DMS114 treated with DMSO at 0.1 percent for 48 hours (cell line): Measurements from ENCODE around the gene PDIA2.

Source experiments
- DNase-seq: peaks from one replicate; lab custom pipeline; 2025; ENCODE audit not compliant: unreplicated experiment; lab: John Stamatoyannopoulos, UW

Gene PDIA2

DNA sequence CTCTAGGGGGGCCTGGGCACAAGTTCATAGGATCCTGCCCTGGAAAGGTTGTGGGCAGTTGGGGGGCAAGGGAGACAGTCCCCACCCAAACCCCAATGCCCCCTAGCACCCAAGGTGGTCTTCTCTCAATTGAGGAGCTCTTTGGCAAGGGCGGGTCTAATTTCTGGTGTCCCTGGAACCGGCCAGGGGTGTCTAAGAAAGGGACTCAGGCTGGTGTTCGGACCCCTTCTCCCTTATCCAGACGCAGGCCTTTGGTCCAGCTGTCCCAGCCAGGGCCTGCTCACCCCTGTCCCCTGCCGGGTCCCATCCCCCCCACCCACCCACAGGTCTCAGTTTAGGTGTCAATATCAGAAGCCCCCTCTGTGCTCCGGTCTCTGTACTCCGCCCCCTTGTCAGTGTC is 3.4 kb upstream of the PDIA2 start:
- DNase-seq = no peak

DNA sequence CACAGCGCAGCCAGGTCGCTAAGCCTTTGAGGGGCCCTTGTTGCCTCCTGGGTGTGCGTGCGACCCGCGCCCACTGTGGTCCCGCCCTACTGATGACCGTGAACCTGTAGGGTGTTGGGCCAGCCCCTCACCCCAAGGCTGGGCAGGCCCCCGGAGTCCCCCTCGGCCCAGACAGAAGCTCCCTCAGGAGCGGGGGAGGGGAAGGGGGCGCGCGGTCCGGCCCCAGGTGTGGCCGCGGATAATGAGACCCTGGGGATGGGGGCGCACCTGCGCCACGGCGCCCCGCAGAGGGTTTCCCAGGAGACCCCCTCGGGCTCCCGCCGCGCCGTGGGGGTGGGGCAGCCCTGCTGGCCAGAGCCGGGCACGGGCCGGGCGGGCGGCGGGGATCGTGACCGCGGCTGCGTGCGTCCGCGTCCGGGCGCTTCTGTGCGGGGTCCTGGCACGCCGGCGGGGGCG is 2.9 kb upstream of the PDIA2 start:
- DNase-seq = no peak

DNA sequence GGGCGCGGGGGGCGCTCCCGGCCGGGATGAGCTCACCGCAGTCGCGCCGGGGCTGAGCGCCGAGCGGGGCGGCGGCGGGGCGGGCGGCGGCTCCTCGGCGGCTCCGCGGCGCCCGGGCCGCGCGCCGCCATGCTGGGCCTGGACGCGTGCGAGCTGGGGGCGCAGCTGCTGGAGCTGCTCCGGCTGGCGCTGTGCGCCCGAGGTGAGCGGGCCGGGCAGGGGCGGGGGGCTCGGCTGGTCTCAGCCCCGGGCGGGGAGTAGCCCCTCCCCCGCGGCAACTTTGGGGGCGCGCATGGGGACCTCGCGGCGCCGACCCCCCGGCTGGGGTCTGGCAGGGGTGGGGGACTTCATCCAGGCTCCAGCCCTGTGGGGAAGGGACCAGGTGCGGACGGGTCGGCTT is 2.4 kb upstream of the PDIA2 start, which contains the start of gene ARHGDIG:
Gene ARHGDIG (plus strand): TSS at position 40 of the 400 bp plus-strand sequence. CDS start 90 bp downstream, at position 130.
- no peak for DNase-seq

DNA sequence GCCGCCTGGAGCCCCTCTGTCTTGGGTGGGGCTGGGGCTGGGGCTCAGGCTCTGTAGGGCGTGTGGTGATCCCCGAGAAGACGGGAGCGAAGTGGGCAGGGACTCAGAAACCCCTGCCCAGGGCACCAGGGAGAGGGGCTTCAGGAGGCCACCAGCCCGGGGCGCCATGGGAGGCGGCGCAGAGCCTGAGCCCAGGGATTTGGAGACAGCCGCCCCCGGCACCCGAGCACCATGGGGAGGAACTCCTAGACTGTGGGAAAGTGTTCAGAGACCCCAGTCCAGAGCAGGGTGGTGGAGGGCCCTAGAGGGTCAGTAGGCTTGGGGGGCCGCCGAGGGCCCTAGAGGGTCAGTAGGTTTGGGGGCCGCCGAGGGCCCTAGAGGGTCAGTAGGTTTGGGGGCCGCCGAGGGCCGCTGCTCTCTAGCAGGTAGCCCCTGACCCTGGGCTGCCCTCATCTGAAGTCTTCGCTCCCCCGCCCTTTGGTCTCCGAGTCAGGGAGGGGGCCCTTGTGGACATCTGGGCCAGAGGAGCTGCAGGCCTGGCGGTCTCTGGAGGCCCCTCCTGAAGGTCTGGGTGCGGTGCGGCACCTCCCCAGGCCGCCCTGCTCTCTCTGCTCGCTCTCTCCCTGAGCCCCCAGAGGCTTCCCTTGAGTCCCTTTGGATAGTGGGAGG is 1.8 kb upstream of the PDIA2 start:
- DNase-seq = no peak

DNA sequence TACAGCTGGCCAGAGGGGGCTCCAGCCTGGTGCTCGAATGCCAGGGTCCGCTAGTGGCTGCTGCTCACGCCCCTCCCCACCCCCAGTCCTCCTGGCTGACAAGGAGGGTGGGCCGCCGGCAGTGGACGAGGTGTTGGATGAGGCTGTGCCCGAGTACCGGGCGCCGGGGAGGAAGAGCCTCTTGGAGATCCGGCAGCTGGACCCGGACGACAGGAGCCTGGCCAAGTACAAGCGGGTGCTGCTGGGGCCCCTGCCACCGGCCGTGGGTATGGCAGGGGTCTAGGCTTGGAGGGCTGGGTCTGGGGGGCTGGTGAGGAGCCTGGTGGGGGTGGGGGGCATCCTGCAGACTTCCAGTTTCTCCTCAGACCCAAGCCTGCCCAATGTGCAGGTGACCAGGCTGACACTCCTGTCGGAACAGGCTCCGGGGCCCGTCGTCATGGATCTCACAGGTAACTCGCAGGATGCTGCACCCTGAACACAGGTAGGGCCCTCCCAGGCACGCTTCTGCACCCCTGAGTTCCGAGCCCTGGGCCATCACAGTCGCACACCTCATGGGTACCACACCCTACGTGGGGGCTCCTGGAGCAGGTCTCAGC is 1.2 kb upstream of the PDIA2 start:
- no peak for DNase-seq

DNA sequence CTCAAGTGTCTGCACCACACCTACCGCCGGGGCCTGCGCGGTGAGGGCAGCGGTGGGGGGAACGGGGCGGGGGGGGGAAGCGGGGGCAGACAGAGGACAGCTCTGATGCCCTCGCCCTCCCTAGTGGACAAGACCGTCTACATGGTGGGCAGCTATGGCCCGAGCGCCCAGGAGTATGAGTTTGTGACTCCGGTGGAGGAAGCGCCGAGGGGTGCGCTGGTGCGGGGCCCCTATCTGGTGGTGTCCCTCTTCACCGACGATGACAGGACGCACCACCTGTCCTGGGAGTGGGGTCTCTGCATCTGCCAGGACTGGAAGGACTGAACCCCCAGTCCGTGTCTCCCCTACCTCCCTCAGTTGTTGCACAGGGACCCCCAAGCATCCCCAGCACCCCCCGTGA is 473 bp upstream of the PDIA2 start:
- no peak for DNase-seq

DNA sequence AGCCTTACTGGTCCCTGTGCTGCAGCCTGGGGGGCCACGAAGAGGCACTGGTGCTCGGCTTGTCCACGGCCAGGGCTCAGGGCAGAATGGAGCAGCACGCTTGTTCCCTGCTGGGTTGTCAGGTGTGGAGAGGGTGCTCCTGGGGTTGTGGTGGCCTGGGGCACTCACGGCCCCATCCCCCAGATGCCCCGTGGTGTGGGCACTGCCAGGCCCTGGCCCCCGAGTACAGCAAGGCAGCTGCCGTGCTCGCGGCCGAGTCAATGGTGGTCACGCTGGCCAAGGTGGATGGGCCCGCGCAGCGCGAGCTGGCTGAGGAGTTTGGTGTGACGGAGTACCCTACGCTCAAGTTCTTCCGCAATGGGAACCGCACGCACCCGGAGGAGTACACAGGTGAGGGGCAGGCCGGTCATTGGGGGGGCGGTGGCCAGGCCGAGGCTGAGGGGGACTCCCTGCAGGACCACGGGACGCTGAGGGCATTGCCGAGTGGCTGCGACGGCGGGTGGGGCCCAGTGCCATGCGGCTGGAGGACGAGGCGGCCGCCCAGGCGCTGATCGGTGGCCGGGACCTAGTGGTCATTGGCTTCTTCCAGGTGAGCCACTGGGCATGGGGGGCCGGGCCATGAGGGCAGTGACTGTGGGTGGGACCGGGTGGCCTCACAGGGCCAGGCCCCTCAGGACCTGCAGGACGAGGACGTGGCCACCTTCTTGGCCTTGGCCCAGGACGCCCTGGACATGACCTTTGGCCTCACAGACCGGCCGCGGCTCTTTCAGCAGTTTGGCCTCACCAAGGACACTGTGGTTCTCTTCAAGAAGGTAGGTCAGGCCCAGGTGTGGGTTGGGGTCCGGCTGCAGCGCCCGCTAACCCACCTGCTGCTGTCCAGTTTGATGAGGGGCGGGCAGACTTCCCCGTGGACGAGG is 1.5 kb downstream of the PDIA2 start:
- no peak for DNase-seq

DNA sequence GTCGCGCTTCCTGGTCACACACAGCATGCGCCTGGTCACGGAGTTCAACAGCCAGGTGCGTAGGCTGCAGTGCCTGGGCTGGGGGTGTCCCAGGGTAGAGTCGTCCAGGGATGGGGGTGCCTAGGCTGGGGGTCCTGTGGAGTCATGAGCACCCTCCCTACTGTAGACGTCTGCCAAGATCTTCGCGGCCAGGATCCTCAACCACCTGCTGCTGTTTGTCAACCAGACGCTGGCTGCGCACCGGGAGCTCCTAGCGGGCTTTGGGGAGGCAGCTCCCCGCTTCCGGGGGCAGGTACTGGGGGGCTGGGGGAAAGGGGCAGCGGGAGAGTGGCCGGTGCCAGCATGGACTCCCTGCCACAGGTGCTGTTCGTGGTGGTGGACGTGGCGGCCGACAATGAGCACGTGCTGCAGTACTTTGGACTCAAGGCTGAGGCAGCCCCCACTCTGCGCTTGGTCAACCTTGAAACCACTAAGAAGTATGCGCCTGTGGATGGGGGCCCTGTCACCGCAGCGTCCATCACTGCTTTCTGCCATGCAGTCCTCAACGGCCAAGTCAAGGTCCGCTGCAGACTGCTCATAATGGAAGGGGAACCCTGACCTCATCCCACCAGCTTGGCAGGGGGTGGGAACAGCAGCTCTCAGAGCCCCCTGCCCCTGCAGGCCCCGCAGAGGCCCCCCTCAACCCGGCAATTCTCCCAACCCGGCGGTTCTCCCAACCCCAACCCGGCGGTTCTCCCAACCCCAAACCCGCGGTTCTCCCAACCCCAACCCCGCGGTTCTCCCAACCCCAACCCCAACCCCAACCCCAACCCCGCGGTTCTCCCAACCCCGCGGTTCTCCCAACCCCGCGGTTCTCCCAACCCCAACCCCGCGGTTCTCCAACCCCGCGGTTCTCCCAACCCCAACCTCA is 2.4 kb downstream of the PDIA2 start:
- DNase-seq = no peak

DNA sequence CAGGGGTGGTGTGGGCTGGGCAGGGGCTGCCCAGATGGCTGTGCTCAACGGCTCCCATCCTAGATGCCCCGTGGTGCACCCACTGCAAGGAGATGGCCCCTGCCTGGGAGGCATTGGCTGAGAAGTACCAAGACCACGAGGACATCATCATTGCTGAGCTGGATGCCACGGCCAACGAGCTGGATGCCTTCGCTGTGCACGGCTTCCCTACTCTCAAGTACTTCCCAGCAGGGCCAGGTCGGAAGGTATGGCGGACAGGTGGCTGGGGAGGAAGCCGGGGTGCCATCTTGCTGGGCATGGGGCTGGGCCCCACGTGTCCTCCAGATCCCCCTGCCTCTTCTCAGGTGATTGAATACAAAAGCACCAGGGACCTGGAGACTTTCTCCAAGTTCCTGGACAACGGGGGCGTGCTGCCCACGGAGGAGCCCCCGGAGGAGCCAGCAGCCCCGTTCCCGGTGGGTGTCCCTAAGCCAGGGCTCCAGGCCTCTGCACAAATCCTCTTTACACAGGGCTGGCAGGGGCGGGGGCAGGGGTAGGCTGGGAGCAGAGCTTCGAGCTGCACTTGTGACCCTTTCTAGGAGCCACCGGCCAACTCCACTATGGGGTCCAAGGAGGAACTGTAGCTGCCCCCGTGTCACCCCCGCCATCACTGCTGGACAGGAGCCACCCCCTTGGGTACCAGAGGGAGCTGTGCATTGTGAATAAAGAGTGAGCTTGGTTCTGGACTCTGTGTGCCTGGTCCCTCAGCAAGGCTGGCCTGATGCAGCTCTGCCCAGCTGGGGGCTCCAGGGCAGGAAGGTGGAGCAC is 3.7 kb downstream of the PDIA2 start:
- no peak for DNase-seq

DNA sequence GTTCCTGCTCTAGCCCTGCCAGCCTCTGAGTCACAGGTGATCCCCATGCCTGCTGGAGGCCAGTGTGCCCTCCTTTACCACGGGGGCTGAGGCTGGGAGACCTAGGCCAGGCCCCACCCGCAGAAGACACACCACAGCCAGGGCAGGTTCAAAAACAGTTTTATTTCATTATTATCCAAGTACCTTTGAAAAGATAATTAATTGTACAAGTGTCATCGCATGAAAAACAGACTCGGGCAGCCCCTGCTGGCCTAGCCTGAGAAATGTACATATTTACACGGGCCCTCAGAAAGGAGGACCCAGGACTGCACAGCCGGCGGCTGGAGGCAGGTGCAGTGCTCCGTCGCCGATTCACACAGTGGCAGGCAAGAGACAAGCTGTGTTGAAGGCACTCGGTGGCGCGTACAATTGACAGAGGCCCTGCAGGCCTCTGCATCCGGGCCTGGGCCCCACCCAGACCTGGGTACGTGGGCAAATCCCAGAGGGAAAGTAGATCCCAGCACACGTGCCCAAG is 4.4 kb downstream of the PDIA2 start:
- DNase-seq = no peak

DNA sequence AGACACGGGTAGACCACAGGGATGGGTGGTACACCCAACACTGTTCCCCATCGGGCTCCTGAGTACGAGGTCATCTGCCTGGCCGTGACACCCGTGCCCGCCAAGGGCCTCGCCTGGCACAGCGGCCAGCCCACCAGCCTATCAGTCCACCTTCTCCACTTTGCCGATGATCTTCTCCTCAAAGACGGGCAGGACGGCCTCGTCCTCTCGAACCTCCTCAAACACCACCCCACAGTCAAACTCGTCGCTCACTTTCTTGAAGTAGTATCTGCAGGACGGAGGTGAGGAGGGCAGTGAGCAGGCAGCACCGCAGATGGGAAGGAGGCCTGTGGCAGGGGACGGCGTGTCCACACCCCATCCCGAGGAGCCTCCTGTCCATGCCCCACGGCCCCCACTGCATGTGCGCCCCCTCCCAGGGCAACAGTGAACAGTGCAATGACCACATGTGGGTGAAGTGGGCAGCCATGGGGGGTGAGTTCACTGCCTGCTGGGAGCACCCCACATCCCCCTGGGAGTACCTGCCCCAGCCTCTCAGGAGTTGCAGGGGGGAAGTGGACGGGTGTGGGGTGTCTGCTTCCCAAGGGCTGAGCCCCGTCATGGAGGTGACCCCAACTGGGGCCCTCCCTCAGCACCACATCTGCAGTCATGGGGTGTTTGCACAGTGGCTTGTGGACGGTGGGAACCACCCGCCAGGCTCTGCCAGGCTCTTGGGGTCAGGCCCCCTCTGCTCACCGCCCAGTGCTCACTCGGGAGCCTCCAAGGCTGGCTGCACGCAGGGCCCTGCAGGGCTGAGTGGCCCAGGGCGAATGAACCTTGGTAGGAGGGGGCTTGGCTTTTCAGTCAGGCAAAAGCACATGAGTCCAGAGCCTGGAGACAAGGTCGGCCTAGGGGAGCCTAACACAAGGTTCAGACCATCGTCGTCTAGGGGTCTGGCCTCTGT is 5.3 kb downstream of the PDIA2 start:
- no peak for DNase-seq

DNA sequence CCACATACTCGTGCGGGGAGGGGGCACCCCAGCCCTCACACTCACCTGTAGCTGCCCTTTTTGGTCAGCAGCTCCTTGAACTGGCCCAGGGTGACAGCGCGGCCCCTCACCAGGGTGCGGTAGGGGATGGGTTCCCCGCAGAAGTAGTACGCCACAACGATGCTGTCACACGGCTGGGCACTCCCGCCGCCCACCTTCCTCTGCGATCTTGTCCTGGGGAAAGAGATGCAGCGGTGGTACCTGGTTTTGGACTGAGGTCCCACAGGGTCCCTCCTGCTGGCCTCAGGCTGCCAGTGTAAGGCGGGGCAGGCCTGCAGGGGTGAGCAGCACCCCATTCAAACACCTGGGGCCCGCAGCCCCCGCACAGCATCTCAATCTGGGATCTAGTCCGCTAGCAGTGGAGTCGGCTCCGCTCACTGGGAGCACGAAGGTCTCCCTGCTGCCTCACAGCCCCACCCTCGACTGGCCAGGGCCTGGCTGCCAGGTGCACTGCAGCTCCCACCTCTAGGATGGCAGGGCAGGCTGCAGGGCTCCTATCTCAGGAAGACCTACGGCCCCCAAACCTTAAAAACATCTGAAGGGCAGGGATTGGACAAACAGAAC is 6.5 kb downstream of the PDIA2 start:
- no peak for DNase-seq

DNA sequence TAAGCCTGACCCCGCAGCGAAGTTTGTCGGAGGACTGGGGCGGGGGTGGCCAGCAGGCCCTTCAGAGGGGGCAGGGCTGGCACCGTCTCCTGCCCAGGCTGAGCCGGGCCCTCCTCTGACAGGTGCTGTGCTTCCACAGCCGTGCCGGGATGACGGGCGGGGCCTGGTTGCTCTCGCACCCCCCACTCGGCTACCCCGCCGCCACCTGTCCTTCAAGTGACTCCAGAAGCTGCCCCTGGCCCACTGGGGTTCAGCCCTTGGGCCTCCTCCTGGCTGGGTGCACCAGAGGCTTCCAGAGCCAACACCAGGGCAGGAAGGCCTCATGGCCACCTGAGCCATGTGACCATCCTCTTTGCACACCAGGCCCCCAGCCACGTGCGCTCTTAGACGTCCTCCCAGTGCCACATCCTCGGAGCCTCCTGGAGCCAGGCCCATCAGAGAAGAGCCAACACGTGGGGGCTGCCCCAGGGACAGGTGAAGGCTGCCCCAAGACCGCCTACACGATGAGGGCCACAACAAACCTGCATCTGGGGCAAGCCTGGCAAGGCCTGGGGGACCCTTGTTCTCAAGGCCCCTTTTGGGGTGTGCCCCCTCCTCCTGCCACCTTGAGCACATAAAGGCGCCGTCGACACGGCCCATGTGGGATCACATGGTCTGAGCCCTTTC is 7.2 kb downstream of the PDIA2 start:
- no peak for DNase-seq

DNA sequence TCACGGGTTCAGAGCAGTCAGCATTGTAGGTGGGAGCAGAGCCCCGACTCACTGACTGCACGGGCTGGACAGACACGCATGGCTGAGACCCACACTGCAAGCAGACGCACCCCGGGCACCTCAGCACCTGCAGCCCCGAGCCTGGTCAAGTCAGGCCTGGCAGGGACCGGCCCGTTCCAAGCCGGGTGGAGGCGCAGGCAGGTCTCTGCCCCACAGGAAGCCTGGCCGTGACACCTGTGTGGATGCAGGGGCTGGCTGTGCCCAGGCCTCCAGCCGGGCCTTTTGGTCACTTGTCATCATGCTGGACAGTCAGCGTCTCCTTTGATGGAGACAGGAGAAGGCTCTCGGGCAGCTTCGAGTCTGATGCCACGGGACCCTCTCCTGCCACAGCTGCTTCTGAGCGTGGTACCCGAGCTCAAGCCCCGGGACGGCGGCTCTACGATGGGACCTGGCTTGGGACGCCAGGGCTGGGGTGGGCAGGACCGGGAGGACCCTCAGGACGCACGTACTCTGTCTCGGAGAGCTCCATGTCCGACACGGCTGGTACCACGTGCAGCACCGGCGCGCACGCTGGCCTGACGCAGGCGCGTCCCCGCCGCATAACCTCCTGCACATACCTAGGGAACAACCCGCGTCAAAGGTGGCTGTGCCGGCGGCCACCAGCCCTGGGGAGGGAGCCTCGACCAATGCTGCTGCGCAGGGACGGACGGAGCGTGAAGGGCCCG is 7.9 kb downstream of the PDIA2 start:
- no peak for DNase-seq

DNA sequence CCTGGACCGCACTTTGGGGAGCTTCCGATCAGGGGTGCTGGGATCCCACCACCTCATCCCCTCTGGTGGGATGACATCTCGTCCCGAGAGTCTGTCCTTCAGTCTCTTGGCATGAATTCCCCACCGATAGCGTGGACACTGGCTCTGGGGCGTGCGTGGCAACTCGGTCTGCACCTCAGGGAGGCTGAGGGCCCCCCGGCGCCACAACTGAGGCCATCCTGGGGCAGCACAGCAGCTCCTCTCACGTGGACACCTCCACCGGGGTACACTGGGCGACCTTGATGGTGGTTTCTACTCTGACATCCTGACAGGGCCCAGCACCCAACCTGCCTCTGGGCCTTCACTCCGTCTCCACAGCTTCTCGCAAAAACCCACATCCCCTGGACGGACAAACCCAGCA is 8.6 kb downstream of the PDIA2 start:
- no peak for DNase-seq

DNA sequence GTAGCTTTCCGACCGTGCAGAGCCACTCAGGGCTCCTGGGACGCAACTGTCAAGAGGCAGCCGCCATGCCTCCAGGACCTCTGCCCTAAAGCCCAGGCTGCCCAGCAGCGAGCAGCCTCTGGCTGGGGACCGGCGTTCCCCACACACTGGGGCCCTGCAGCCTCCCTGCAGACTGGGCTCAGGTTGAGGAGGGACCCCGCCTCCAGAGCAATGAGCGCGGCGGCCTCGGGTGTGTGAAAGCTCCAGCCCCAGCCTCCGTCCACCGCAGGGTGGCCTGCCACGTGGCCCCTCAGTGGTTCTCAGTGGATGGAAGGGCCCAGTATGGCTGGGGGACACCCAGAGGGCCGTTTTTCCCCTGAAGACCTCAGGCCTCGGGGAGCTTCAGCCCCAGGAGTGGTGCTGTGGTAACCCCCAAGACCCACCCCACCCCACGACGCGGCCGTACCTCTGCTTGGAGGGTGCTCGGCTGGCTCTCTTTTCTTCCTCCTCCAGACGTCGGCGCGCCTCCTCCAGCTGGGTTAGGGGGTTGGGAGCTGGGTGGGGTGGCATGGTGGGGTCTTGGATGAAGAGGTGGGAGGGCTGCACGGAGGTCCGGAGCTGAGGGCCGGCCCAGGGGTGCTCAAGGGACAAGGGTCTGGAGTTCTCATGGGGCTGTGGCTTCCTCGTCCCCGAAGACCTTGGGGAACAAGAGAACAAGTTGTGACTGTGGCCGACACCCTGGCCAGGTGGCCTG is 10.2 kb downstream of the PDIA2 start:
- no peak for DNase-seq
